Tibial nerve (tissue), 4 donors: ENCODE measurements around the gene EFCAB14.

ENCODE experiments used
- EP300 ChIP-seq, 2 donors: sonication (generic); formaldehyde crosslinking; IDR thresholded peaks; one replicate each; pipeline ENCODE4 v1.6.1; 2017; ENCODE audit warnings: antibody characterized with exemption in 2 of 2, mild to moderate bottlenecking in 1 of 2
- POLR2A ChIP-seq, 2 donors: fragments of 450-650 bp; IDR thresholded peaks; one replicate each; pipeline ENCODE4 v1.6.1; 2017; ENCODE audit warnings: antibody characterized with exemption in 2 of 2, mild to moderate bottlenecking in 2 of 2, moderate library complexity in 2 of 2
- TF ChIP-seq, protein P1 (sequence below), 5 experiments: fragments of 200-600 bp in 3 of 5; fragments of 450-650 bp in 2 of 5; sonication (generic) in 3 of 5; IDR thresholded peaks; one replicate each; pipeline ENCODE4 v1.5.1; 2016 to 2019; ENCODE audit warnings: antibody characterized with exemption in 5 of 5, mild to moderate bottlenecking in 3 of 5, moderate library complexity in 2 of 5

- no peak for TF ChIP-seq POLR2A (IDR thresholded peaks at IDR 0.05)
- TF ChIP-seq, protein P1, sequence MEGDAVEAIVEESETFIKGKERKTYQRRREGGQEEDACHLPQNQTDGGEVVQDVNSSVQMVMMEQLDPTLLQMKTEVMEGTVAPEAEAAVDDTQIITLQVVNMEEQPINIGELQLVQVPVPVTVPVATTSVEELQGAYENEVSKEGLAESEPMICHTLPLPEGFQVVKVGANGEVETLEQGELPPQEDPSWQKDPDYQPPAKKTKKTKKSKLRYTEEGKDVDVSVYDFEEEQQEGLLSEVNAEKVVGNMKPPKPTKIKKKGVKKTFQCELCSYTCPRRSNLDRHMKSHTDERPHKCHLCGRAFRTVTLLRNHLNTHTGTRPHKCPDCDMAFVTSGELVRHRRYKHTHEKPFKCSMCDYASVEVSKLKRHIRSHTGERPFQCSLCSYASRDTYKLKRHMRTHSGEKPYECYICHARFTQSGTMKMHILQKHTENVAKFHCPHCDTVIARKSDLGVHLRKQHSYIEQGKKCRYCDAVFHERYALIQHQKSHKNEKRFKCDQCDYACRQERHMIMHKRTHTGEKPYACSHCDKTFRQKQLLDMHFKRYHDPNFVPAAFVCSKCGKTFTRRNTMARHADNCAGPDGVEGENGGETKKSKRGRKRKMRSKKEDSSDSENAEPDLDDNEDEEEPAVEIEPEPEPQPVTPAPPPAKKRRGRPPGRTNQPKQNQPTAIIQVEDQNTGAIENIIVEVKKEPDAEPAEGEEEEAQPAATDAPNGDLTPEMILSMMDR (IDR thresholded peaks at IDR 0.05), result no peak
- TF ChIP-seq EP300 (IDR thresholded peaks at IDR 0.05), result no peak
Measured at GRCh38 chr1:46742069-46742468, 23.2 kb upstream of the EFCAB14 start.
